GM12872 (cell line): ENCODE measurements around the gene DNASE2B.

Source experiments
- CTCF ChIP-seq: IDR thresholded peaks from 3 replicates; pipeline ENCODE4 v1.5.1; 2011; ENCODE audit warnings: low read depth, mild to moderate bottlenecking, low read length, moderate library complexity; ENCODE audit not compliant: insufficient read depth

Gene DNASE2B

DNA sequence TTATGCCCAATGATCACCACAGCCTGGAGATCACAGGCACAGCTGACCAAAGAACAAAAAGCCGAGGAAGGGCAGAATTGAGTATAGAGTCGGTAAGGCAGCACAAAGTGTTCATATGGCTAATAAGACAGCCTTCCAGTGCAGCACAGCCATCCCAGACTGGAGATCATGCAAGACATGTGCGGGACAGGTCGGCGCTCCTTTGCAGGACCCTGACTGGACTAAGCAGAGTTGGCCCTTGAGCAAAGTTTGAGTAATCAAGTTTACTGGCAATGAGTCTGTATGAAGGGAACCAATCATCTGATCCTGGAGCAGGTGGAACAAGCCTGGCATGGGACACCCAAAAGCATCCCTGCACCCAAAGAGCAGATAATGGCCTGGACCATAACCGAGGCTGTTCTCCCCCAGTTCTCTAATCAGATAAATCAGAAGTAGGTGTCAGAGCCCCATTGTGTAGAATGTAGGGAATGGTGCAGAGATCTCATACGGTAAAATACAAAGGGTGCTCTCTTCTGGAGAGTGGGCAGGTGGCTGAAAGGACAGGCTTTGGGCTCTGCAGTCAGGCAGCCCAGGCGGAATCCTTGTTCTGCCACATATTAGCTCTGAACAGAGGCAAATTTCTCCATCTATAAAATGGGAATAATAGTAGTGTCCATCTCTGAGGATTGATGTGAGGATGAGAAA, 10.7 kb upstream of the DNASE2B start:
- no peak for TF ChIP-seq CTCF

GRCh38 chr1:84390226-84390625, 8.1 kb upstream of the DNASE2B start:
- no peak for TF ChIP-seq CTCF

GRCh38 chr1:84401156-84401555, 2.9 kb downstream of the DNASE2B start:
- no peak for TF ChIP-seq CTCF

DNA sequence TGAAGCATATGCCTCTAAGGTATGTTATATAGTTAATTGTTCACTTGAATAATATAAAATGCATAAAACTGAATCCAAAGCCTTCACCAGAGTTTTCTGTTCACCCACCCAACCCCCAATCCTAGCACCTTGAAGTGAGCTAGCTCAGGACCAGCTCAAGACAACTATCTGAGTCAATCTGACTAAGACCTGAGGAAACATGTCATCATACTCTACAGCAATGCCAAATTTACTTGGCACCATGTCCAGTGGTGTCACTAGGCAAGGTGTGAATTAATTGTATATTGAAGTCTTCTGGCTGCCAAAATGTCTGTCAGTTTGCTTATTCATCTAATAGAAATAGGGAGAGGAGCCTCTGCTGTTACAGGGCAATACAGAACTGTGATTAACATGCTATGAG, 3.8 kb downstream of the DNASE2B start:
- TF ChIP-seq CTCF = no peak

- TF ChIP-seq CTCF = no peak
Observed at GRCh38 chr1:84402501-84402900, 4.2 kb downstream of the DNASE2B start.

GRCh38 chr1:84403347-84403746, 5.1 kb downstream of the DNASE2B start:
- TF ChIP-seq CTCF = no peak

DNA sequence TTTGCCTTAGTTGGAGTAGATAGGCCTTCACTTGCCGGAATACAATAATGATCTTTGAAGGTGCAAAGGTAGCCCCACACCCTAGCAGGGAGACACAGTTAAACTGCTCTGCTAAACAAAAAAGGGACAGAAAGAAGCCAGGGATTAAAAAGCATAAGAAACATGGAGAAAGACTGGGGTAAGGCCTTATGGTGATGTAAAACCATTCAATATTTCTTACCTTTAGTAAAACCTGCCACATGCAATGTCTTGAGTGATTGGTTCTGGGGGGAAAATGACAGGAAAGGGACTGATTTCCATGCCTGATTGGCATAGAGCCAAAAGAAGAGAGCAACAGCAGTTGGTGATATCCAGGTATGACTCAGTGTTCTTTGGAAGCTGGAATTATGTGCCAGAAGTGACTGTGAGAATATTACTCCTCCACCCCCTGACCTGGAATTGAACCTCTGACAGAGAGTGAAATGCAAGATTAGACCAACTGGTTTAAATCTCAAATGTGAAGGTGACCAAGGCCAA, 8.1 kb downstream of the DNASE2B start:
- TF ChIP-seq CTCF = no peak
